Activated B cell treated with CpG ODN at 0.5 μM for 24 hours (primary cell): Measurements from ENCODE around the gene GLT8D2. TPM values are rescaled to one million over a fixed set of nuclear protein-coding genes. Genes with fewer than 3 reads are reported as not detected.
"Not testable (repeated sequence)": the region's sequence is repeated elsewhere in the genome, so short reads cannot be mapped to it uniquely, and the experiment has no call there.

Source experiments
- ATAC-seq: fragments of 200-7000 bp; cut with Tn5 transposase; one replicate; pipeline ENCODE4 v1.10.0; 2021; ENCODE audit warnings: low read depth, mild to moderate bottlenecking, moderate library complexity
- CTCF ChIA-PET: fragments of 350-600 bp; sonication (Branson Sonifier 250); formaldehyde crosslinking; loops from one replicate; lab custom pipeline; 2021; ENCODE audit warnings: antibody characterized with exemption; lab: Charles Lee
- POLR2A ChIA-PET: fragments of 350-600 bp; sonication (Branson Sonifier 250); formaldehyde crosslinking; loops from one replicate; lab custom pipeline; 2021; ENCODE audit warnings: antibody characterized with exemption; lab: Charles Lee
- DNase-seq: peaks from one replicate; pipeline ENCODE4 v3.0.0; 2022
- H3K27ac Mint-ChIP-seq: one replicate; pipeline ENCODE4 v1.8.0; 2020; ENCODE audit warnings: mixed read lengths
- H3K27me3 Mint-ChIP-seq: one replicate; pipeline ENCODE4 v1.8.0; 2021; ENCODE audit warnings: mixed read lengths
- H3K36me3 Mint-ChIP-seq: one replicate; pipeline ENCODE4 v1.8.0; 2021; ENCODE audit warnings: low read depth, mixed read lengths
- H3K4me1 Mint-ChIP-seq: one replicate; pipeline ENCODE4 v1.8.0; 2021; ENCODE audit warnings: mixed read lengths
- H3K4me3 Mint-ChIP-seq: one replicate; pipeline ENCODE4 v1.8.0; 2020; ENCODE audit warnings: mild to moderate bottlenecking, mixed read lengths
- H3K9me3 Mint-ChIP-seq: one replicate; pipeline ENCODE4 v1.8.0; 2020; ENCODE audit warnings: mixed read lengths
- CTCF ChIP-seq: fragments of 200-600 bp; IDR thresholded peaks from one replicate; pipeline ENCODE4 v1.8.0; 2022; ENCODE audit warnings: antibody characterized with exemption, mild to moderate bottlenecking
- intact Hi-C: fragments of 100-400 bp; cut with micrococcal nuclease; formaldehyde crosslinking; loops from one replicate; pipeline ENCODE4 v1.15.1; 2024
- total RNA-seq: library from RNA; stranded (reverse); gene quantifications from 2 replicates; pipeline ENCODE4 v1.2.3, GENCODE V29; 2022

GLT8D2 gene
- total RNA-seq, 1 donor from 2014 or later = not detected

DNA sequence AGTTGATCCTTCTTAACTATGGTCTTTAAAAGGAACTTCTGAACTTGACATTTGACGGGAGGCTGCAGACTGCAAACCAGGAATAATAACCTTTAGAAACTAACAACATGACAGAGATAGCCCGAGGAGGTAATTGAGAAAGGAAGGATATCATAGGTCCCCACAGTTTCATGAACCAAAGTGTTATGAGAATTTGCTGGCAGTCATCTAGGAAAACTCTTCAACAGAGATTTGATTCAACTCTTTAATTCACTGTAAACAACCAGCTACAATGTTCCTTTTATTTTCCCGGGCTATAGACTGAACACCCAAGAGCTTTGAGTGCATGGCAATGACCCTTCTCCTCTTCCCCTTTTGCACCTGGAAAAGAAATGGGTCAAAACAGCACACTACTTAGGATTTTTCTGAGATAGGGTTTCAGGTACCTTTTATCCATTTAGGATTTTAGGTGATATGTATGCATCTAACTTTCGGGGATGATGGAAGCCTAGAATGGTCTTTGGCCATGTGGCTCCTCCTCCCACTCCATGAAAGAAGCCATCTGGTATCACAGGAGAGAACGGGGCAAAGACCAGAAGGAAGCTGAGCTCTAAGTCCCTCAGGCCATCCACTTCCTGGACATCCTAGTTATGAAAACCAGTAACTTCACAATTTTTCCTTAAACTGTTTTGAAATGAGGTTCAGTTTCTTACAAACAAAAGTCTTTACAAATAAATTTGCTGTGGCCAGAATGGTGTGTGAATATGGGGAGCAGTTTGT is 23.0 kb downstream of the GLT8D2 start:
- intact Hi-C loops = no loop called here
- DNase-seq (no peak), ATAC-seq (no peak)
- Mint-ChIP-seq H3K9me3 (peaks cover 2% of the 10 kb centered on the region), H3K27ac (no peak overlapping the region), H3K4me3 (no peak overlapping the region), H3K27me3 (peaks cover 6% of the 10 kb centered on the region), H3K36me3 (no peaks in the 10 kb centered on the region), H3K4me1 (no peaks in the 10 kb centered on the region)
- ChIA-PET CTCF (no interaction called here), POLR2A (no interaction called here)
- TF ChIP-seq CTCF = no peak

GRCh38 chr12:104025771-104026170 is 24.2 kb downstream of the GLT8D2 start:
- ChIA-PET POLR2A (no interaction called here), CTCF (no interaction called here)
- Mint-ChIP-seq H3K36me3 (no peaks in the 10 kb centered on the region), H3K9me3 (peaks cover 2% of the 10 kb centered on the region), H3K27me3 (peaks cover 6% of the 10 kb centered on the region), H3K4me1 (no peaks in the 10 kb centered on the region), H3K4me3 (no peak overlapping the region), H3K27ac (no peak overlapping the region)
- TF ChIP-seq CTCF = no peak
- ATAC-seq (no peak), DNase-seq (no peak)
- intact Hi-C loops = no loop called here

GRCh38 chr12:104024348-104024747 is 25.6 kb downstream of the GLT8D2 start:
- Mint-ChIP-seq H3K4me3 (no peak overlapping the region), H3K36me3 (no peaks in the 10 kb centered on the region), H3K27me3 (peaks cover 12% of the 10 kb centered on the region), H3K9me3 (peaks cover 2% of the 10 kb centered on the region), H3K27ac (no peak overlapping the region), H3K4me1 (no peaks in the 10 kb centered on the region)
- intact Hi-C loops = no loop called here
- ATAC-seq (no peak), DNase-seq (no peak)
- ChIA-PET CTCF (interaction anchor here (0.7 kb wide), 1 partner anchor 979 kb away, joined by 3 read pairs; no protein-coding TSS in a partner anchor), POLR2A (no interaction called here)
- TF ChIP-seq CTCF = no peak

DNA sequence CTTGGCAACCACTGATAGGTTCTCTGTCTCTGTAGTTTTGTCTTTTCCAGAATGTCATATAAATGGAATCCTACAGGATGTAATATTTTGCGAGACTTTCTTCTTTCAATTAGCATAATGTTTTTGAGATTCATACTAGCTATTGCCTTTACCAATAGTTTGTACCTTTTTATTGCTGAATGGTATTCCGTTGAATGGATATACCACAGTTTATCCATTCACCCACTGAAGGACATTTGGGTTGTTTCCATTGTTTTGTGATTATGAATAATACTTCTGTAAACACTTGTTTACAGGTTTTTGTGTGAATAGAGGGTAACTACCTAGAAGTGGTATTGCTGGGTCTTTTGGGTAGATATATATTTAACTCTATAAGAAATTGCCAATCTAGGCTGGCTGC is 26.3 kb downstream of the GLT8D2 start:
- intact Hi-C loops = no loop called here
- Mint-ChIP-seq H3K27ac (no peak overlapping the region), H3K4me3 (no peak overlapping the region), H3K36me3 (no peaks in the 10 kb centered on the region), H3K4me1 (no peaks in the 10 kb centered on the region), H3K27me3 (peaks cover 11% of the 10 kb centered on the region), H3K9me3 (peaks cover 2% of the 10 kb centered on the region)
- CTCF ChIA-PET = no interaction called here
- TF ChIP-seq CTCF = no peak
- ATAC-seq (no peak), DNase-seq (no peak)
- POLR2A ChIA-PET = no interaction called here

DNA sequence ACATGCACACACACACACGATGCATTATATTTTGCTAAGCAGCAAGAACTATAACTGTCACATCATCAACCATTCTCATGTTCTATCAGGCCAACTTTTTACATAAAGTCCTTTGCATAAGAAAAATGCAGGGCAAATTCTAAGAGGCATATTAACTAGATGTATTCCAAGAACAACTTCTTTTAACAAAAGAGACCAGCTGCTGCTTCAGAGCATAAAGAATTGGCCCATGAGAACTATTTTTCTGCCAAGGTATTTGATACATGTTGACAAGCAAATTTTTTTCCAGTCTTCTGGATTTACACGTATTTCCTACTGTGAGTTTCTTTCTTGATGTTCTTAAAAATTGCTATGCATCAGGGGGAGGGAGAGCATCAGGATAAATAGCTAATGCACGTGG is 27.2 kb downstream of the GLT8D2 start:
- Mint-ChIP-seq H3K9me3 (peaks cover 2% of the 10 kb centered on the region), H3K27ac (no peak overlapping the region), H3K4me3 (no peak overlapping the region), H3K4me1 (no peaks in the 10 kb centered on the region), H3K36me3 (no peaks in the 10 kb centered on the region), H3K27me3 (peaks cover 11% of the 10 kb centered on the region)
- DNase-seq = no peak
- ChIA-PET CTCF (no interaction called here), POLR2A (no interaction called here)
- no peak for TF ChIP-seq CTCF
- ATAC-seq = no peak
- intact Hi-C loops = no loop called here

DNA sequence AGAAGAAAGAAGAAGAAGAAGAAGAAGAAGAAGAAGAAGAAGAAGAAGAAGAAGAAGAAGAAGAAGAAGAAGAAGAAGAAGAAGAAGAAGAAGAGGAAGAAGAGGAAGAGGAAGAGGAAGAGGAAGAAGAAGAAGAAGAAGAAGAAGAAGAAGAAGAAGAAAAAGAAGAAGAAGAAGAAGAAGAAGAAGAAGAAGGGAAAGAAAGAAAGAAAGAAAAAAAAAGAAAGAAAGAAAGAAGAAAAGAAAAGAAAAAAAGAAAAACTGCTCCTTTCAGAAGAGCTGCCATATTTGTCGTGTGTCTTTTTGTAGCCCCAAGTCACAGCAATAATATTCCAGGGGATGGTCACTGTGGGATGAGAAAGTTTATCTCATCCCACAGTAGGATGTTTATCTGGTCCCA is 28.1 kb downstream of the GLT8D2 start:
- H3K9me3 Mint-ChIP-seq, H3K4me1 Mint-ChIP-seq, intact Hi-C loops, CTCF ChIA-PET, H3K4me3 Mint-ChIP-seq, H3K36me3 Mint-ChIP-seq, ATAC-seq, DNase-seq, H3K27ac Mint-ChIP-seq, POLR2A ChIA-PET: not testable (repeated sequence)
- H3K27me3 Mint-ChIP-seq = peaks cover 12% of the 10 kb centered on the region
